ACHN (cell line): ENCODE data around the gene CPB1.

ENCODE experiments used
- DNase-seq: peaks from one replicate; pipeline ENCODE4 v3.0.0-alpha.2; 2015
- in situ Hi-C: cut with HindIII; loops from 2 replicates; pipeline ENCODE4 v1.10.0; 2017; ENCODE audit warnings: low sequenced_read_pairs, low pct_ligation_motif_present, low pct_unique_long_range_greater_than_20kb

CPB1 gene

GRCh38 chr3:148825476-148825875 lies 2.1 kb upstream of the CPB1 start:
- in situ Hi-C loops: no loop called here
- no peak for DNase-seq

- in situ Hi-C loops: no loop called here
Measured at GRCh38 chr3:148828136-148828690, 602 bp downstream of the CPB1 start.

DNA sequence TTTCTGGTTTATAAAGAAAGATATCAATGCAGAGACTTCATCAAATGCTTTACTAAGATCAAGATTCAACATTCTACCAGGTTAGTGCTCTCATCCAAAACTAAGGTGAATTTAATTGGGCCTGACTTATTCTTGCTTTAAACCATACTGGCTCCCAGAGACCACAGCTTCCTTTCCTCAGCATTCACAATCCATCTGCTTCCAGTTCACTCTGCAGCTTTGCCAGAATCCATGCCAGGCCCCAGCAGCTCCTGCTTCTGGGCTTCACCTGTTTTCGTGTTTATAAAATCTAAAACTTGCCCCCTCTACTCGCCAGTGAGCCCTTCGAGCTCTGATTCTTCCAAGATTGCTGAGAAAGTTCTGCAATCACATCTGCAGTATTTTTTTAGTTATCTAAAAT lies 2.3 kb downstream of the CPB1 start:
- no peak for DNase-seq
- in situ Hi-C loops: no loop called here

More at GRCh38 chr3:148828136-148828690, 602 bp downstream of the CPB1 start:
- no peak for DNase-seq

- DNase-seq: no peak
- in situ Hi-C loops: no loop called here
Measured at GRCh38 chr3:148833223-148833622, 5.6 kb downstream of the CPB1 start.

GRCh38 chr3:148839805-148840204 lies 12.2 kb downstream of the CPB1 start:
- in situ Hi-C loops: no loop called here
- DNase-seq: no peak

DNA sequence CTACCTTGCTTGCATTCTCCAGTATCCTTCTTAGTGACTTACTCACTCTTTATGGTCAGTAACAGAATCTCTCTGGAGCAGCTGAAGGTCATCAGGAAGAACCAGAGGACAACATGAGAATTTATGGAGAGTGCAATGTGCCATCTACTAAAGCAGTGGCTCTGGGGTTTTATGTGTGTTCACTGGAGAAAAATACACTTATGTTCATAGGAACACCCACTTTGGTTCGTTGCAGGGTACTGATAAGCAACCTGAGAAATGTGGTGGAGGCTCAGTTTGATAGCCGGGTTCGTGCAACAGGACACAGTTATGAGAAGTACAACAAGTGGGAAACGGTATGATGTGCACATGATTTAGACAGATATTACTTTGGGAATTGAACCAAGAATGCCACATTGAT lies 12.8 kb downstream of the CPB1 start:
- DNase-seq: no peak
- in situ Hi-C loops: no loop called here

- in situ Hi-C loops: no loop called here
Measured at GRCh38 chr3:148845756-148846395, 18.3 kb downstream of the CPB1 start.

DNA sequence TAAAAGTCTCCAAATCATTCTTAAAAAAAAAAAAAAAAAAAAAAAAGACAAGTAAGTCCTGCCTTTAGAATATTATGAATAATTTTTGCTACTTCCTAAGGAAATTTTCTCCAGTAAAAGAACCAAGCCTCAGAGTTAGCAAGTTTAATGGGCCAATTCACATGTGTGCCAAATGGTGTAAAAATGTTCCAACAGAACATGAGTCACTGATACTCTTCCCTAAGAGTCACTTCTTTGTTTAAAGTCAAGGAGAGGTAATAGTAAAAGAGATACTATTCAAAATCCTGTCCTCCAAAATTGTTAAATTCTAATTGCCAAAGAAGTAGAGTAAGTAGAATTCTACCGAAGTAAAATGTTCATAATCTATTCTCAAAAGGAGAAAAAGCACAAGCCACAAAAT lies 19.7 kb downstream of the CPB1 start:
- DNase-seq: no peak
- in situ Hi-C loops: no loop called here

More at GRCh38 chr3:148845756-148846395, 18.3 kb downstream of the CPB1 start:
- DNase-seq: no peak

- in situ Hi-C loops: no loop called here
- DNase-seq: no peak
Measured at GRCh38 chr3:148848410-148848809, 20.8 kb downstream of the CPB1 start.

- in situ Hi-C loops: no loop called here
- no peak for DNase-seq
Measured at GRCh38 chr3:148852271-148852992, 24.8 kb downstream of the CPB1 start.

DNA sequence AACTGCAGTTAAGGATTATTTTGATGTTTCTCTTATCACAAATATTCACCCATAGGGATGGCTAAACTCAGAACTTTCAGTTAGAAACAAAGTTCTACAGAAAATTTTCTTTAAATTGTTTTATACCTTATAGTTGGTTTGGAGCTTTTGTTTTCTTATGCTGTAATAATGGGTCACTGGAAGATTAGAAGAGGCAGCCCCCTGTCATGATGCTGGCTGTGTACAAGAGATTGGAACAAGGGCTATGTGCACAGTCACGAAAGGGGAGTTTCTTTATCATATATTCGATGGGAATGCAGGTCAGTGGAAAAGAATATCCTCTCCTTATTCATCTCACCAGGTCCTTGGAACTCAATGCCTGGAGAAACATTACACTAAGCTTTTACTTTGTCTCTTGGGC lies 25.5 kb downstream of the CPB1 start:
- no peak for DNase-seq
- in situ Hi-C loops: no loop called here

- in situ Hi-C loops: no loop called here
- DNase-seq: no peak
Measured at GRCh38 chr3:148854061-148854460, 26.4 kb downstream of the CPB1 start.

DNA sequence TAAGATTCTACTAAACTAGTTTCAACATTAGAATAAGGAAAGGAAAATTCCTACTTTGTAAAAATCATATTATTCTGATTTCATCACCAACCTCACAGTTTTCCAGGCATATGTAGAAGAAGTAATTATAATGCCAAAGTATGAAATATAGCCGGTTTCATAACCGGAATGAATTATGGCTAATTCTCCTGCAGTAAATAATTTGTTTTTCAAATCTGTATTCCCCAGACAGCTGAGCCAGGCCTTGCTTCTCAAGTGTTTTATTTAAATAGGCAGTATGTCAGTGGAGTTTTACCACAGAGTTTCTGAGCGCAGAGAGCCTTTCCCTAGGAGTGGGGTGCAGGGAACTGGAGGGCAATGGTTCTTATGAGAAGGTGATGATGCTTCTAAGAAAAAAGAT lies 28.8 kb downstream of the CPB1 start:
- in situ Hi-C loops: no loop called here
- no peak for DNase-seq

GRCh38 chr3:148857316-148857715 lies 29.7 kb downstream of the CPB1 start:
- in situ Hi-C loops: no loop called here
- no peak for DNase-seq

DNA sequence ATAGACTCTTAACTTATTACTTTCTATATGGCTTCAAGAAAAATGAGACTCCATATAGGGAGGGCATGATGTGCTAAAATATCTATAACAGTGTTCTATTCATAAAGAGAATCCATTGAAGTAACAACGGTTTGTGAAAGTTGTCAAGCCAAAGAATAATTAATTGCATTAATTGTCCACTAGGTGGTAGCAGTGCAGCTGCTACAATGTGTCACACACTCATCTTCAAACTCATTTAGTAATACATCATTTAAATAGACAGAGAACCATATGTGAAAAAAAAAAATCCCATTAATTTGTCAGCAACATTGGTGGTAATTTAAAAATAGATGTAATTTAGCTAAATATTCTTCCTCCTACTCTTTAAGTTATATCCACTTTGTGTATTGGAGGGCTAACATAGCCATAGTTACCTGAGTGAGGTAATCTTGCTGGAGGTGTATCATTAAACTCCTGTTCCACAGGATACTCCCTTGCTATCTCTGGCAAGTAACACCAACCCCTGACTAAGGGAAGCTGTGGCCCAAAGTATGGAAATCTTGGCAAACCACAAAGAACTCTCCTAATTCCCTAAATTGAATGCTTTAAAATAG lies 33.8 kb downstream of the CPB1 start:
- in situ Hi-C loops: no loop called here
- peak; percentile 40 for DNase-seq

GRCh38 chr3:148863297-148863696 lies 35.7 kb downstream of the CPB1 start:
- no peak for DNase-seq
- in situ Hi-C loops: no loop called here

DNA sequence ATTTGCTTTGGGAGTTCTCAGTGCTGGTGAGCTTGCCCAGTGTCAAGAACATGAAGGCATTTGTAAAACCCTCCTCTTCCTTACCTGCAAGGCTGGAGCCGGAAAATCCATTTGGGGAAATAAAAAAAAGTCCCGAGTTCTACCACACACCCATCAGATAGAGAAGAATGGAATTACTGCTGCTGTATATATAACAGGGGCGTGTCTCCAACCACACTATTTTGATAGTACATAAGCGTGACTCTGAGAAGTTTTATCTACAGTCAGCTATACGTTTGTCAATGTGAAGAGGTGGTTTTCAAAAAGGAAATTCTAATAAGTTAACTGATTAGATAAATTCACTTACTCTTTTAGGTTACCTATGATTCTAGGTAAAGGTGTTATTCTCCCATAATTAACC lies 36.2 kb downstream of the CPB1 start:
- in situ Hi-C loops: no loop called here
- no peak for DNase-seq

- no peak for DNase-seq
- in situ Hi-C loops: no loop called here
Measured at GRCh38 chr3:148865049-148865448, 37.4 kb downstream of the CPB1 start, which contains the start of gene CPA3. CPA3 (plus strand) TSS chr3:148865296; CDS start chr3:148865308, 12 bp downstream.

DNA sequence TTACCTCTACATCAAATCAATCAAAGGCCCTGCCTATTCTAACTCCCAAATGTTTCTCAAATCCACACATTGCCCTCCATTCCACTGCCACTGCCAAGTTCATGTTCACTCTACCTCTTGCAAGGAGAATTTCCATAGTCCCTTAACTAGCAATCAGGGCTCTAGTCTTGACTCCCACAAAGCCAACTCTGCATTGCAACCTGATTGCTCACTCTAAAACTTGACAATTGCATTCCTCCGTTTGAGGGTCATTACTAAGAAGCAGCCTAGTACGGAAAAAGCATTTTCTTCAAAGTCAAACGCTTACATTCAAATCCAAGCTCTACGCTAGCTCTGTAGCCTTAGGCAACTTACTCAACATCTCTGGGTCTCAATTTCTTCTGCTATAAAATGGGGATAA lies 38.6 kb downstream of the CPB1 start:
- no peak for DNase-seq
- in situ Hi-C loops: no loop called here
